GM21529 (cell line): ENCODE data around the gene DNAL1.
A peak's percentile ranks its signal among the peaks of the same experiment; 100 is the strongest.
"Not testable (repeated sequence)": the region's sequence is repeated elsewhere in the genome, so short reads cannot be mapped to it uniquely, and the experiment has no call there.

ENCODE experiments used
- ATAC-seq: cut with Tn5 transposase; IDR thresholded peaks from one replicate; pipeline ENCODE4 v1.9.1; 2021; ENCODE audit not compliant: unreplicated experiment

The DNAL1 gene

GRCh38 chr14:73644531-73645247 lies at the start of gene DNAL1:
Gene DNAL1, plus strand, starts transcription at chr14:73644986. Its CDS starts 54 bp downstream, at chr14:73645040.
- ATAC-seq = peak; percentile 97

DNA sequence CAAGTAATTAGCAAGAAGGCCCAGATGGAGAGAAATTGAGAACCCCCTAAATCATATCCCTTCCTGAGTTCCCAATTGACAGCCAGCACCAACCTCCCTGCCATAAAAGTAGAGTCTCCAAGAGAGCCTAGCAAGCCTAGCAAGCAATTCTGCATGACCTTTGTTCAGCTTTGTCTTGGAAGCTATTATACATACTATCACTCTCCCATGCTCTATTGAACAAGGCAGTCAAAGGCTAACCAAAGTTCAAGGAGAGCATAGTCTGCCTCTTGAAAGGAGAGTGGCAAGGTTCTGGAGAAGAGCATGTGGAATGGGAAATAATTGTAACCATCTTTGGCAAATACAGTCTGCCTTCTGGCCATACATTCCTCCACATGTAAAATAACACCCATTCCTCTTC lies 45.3 kb upstream of the DNAL1 start:
- ATAC-seq = no peak

DNA sequence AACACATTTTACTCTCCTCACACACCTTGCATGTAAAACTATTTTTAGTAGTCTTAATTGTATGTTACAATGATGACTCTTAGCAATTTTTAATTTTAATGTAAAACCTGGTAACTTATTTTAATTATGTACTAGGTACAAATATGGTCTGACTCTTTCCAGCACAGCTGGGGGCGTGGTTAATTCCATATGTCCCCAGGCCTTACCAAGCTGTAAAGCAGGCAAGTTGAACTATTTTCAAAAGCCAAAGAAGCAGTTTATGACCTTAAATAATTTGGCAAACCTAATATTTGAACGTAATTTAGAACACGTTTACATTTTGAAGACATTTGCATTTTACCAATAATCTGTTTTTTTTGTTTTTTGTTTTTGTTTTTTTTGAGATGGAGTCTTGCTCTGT lies 41.8 kb upstream of the DNAL1 start:
- ATAC-seq = no peak

DNA sequence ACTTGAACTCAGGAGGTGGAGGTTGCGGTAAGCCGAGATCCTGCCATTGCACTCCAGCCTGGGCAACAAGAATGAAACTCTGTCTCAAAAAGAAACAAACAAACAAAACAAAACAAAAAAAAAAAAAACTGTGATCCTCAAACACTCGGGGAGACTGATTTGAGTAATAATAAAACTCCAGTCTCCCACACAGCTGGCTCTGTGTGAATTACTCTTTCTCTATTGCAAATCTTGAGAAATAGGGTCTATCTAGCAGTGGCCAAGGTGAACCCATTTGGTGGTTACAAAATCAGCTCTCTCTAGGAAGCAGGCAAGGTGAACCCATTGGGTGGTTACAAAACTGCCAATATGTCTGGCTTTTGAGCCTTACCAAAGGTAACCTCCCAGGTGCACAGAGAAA lies 38.5 kb upstream of the DNAL1 start:
- no peak for ATAC-seq

GRCh38 chr14:73607241-73607640 lies 37.5 kb upstream of the DNAL1 start:
- ATAC-seq = no peak

DNA sequence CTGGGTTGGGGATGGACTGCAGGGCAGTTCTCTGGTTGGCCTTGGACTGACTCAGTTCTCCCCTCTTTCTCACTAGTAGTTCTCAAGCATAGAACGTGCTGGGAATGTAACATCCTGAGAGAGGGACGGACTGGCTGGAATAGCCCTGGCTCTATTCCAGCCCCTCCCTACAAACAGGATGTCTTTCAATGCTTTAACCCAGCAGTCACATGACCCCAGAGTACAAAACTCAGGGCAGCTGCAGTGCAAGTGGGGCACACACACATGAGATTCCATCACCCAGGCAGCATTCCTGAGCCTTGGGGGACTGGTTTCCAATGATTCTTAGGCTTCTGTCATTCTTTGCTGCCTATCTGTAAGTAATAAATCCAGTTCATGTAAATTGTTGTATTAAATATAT lies 34.1 kb upstream of the DNAL1 start:
- ATAC-seq = no peak

- ATAC-seq = peak; percentile 80
Measured at GRCh38 chr14:73612339-73613045, 32.3 kb upstream of the DNAL1 start, which contains the start of gene ACOT6. Gene ACOT6, plus strand, starts transcription at chr14:73612517. Its CDS starts 55 bp downstream, at chr14:73612572.

GRCh38 chr14:73613046-73613383 lies 31.8 kb upstream of the DNAL1 start:
- peak; percentile 9 for ATAC-seq

DNA sequence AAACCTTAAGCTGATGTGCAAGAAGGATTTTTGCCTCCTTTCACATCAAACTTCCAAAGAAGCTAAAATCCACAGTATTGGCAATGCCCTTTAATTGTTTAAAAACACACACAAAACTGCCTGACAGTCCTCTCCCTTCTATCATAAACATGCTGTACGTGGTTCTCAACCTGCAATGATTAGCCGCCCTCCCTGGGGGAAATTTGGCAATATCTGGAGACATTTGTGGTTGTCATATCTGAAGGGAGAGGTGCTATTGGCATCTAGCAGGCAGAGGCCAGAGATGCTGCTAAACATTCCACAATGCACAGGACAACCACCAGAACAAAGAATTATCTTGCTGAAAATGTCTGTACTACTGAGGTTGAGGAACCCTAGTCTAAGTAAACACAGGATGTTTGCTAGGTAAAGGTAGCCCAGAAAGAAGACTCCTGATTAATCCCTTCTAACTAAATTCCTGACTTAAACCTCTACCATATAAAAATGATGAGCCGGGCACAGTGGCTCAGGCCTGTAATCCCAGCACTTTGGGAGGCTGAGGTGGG lies 31.3 kb upstream of the DNAL1 start:
- ATAC-seq = no peak

DNA sequence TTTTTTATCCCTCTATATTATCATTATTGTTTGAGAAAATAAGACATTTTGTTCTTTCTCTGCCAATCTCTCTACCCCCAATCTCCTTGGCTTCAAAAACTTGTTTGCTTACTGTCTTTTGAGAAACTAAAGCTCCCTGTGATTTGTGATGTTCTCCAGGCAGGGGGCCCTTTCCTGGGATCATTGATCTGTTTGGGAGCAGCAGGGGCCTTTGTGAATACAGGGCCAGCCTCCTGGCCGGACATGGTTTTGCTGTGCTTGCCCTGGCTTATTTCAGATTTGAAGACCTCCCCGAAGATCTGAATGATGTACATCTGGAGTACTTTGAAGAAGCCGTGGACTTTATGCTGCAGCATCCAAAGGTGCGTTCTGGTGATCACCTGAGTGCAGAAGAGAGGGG lies 28.0 kb upstream of the DNAL1 start:
- no peak for ATAC-seq

DNA sequence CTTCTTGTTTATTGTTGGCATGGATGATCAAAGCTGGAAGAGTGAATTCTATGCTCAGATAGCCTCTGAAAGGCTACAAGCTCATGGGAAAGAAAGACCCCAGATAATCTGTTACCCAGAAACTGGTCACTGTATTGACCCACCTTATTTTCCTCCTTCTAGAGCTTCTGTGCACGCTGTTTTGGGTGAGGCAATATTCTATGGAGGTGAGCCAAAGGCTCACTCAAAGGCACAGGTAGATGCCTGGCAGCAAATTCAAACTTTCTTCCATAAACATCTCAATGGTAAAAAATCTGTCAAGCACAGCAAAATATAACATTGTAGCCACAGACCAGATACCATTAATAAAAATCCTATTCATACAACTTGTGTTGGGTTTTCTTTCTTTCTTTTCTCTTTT lies 25.3 kb upstream of the DNAL1 start:
- no peak for ATAC-seq

GRCh38 chr14:73620268-73620667 lies 24.5 kb upstream of the DNAL1 start:
- ATAC-seq = no peak

GRCh38 chr14:73623504-73624054 lies 21.2 kb upstream of the DNAL1 start:
- ATAC-seq = no peak

GRCh38 chr14:73625706-73626105 lies 19.1 kb upstream of the DNAL1 start:
- no peak for ATAC-seq

- ATAC-seq = no peak
Measured at GRCh38 chr14:73627151-73627558, 17.6 kb upstream of the DNAL1 start.

DNA sequence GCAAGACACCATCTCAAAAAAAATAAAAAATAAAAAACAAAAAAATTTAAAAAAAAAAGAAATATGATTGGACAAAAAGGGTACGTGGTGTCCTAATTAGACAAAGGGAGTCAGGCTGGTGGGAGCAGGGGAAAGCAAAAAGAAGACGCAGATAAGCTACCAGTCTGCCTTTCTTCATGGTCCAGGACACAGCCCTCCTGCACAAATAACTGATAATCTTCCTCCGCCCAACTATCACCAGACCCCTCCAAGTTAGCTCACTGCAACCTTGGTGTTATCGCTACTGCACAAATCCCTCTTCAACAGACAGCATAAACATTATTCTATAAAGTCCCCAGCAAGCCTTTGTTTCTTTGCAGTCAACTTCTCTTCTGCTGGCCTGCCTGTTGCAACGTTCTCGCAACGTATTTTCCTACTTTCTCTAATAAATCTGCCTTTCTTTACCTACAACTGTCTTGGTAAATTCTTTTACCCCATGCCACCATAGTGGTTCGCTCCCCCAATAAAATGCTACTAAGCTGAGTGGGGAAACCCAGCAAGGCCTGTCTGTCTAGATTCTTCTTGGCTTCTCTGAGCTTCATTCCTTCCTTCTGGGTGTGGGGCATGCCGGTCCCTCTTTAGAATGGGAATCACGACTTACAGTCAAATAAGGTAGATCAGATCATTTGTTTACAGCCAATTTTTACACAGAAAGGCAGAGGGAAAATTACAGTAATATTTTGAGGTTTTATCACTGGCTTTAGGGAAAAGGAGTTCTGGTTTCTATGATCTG lies 14.6 kb upstream of the DNAL1 start:
- no peak for ATAC-seq

DNA sequence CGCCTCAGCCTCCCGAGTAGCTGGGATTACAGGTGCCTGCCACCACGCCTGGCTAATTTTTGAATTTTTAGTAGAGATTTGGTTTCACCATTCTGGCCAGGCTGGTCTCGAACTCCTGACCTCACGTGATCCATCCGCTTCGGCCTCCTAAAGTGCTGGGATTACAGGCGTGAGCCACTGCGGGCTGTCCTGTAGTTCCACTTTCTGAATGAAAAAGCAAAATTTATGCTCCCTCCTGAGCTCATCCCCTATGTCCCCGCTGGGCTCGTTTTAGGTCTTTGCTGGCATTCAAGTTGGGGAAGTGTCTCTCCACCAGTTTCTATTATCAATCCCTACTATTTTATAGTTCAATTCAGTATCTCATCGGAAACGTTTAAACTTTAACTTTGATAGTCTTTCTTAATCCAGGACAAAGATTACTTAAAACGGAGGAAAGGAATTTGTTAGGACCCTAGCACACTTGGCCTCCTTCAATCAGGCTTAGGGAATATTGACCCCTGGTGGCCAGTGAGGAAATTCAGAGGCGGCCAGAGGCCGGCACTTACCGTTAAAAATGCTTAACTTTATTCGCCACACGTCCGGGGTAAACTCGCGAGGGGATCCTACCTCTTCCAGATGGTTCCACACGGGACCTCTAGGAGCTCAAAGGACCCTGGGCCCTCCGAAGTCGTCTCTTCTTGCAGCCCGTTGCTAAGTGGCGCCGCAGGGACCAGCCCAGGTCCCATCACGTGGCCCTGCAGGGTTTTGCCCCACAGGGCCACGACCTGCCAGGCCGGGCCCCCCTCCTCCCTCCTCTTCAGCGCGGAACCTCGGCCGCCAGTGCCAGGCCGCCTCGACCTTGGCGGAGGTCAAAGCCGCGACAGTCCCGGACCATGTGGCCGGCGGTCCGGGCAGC lies 11.4 kb upstream of the DNAL1 start:
- peak; percentile 49 for ATAC-seq

GRCh38 chr14:73634011-73634833 lies 10.6 kb upstream of the DNAL1 start:
- no peak for ATAC-seq

DNA sequence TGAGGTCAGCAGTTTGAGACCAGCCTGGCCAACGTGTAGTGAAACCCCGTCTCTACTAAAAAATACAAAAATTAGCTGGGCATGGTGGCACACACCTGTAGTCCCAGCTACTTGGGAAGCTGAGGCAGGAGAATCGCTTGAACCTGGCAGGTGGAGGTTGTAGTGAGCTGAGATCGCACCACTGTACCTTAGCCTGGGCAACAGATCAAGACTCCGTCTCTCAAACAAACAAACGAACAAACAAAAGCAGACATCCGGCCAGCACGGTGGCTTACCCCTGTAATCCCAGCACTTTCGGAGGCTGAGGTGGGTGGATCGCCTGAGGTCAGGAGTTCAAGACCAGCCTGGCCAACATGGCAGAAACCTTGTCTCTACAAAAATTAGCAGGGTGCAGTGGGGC lies 8.4 kb upstream of the DNAL1 start:
- not testable (repeated sequence) for ATAC-seq
